IMR-90 (cell line): Measurements from ENCODE around the gene JAKMIP1. TPM values are rescaled to one million over a fixed set of nuclear protein-coding genes. Genes with fewer than 3 reads are reported as not detected.

ENCODE experiments used
- ATAC-seq: fragments of 200-7000 bp; cut with Tn5 transposase; 2 replicates; pipeline ENCODE4 v1.9.1; 2020; ENCODE audit warnings: low read depth, mild to moderate bottlenecking, moderate library complexity
- BruUV-seq: library from RNA; stranded (reverse); fragments of 400-500 nt; replicated peaks from 2 replicates; lab custom pipeline; 2021; lab: Mats Ljungman, UMichigan
- CTCF ChIA-PET: fragments of 300-600 bp; formaldehyde crosslinking; extraction: SDS; loops from one replicate; lab custom pipeline; 2021; ENCODE audit warnings: antibody characterized with exemption; lab: Yijun Ruan, JAX
- POLR2A ChIA-PET: fragments of 300-600 bp; sonication (Branson Sonifier 250); formaldehyde crosslinking; loops from one replicate; lab custom pipeline; 2022; ENCODE audit warnings: antibody characterized with exemption; ENCODE audit not compliant: unreplicated experiment; lab: Charles Lee
- DNase-seq: peaks from one replicate; pipeline ENCODE4 v3.0.0; 2013
- H2AFZ ChIP-seq: replicated peaks from 2 replicates; pipeline ENCODE3; 2013; ENCODE audit warnings: low read length, mild to moderate bottlenecking; ENCODE audit not compliant: poor library complexity
- H2AK5ac ChIP-seq: 2 replicates; pipeline ENCODE4 v1.6.1; 2013; ENCODE audit warnings: low read depth, low read length, inconsistent platforms
- H2AK9ac ChIP-seq: replicated peaks from 2 replicates; pipeline ENCODE3; 2013; ENCODE audit warnings: mild to moderate bottlenecking, low read depth, low read length, moderate library complexity; ENCODE audit not compliant: poor library complexity
- H2BK120ac ChIP-seq: 2 replicates; pipeline ENCODE4 v1.6.1; 2013; ENCODE audit warnings: low read depth, low read length, inconsistent platforms
- H2BK15ac ChIP-seq: 3 replicates; pipeline ENCODE4 v1.6.1; 2013; ENCODE audit warnings: low read depth, low read length, inconsistent platforms
- H2BK20ac ChIP-seq: 2 replicates; pipeline ENCODE4 v1.6.1; 2013; ENCODE audit warnings: low read depth, mild to moderate bottlenecking, inconsistent platforms, low read length, moderate library complexity
- H2BK5ac ChIP-seq: 2 replicates; pipeline ENCODE4 v1.6.1; 2013; ENCODE audit warnings: mild to moderate bottlenecking, low read depth, low read length, inconsistent platforms; ENCODE audit not compliant: poor library complexity, severe bottlenecking
- H3K14ac ChIP-seq: replicated peaks from 2 replicates; pipeline ENCODE4 v1.6.1; 2013; ENCODE audit warnings: low read depth, low read length, inconsistent platforms
- H3K18ac ChIP-seq: 2 replicates; pipeline ENCODE4 v1.6.1; 2013; ENCODE audit warnings: low read depth, low read length, control low read depth
- H3K23ac ChIP-seq: 2 replicates; pipeline ENCODE4 v1.6.1; 2013; ENCODE audit warnings: low read depth, low read length, inconsistent platforms
- H3K27ac ChIP-seq: 2 replicates; pipeline ENCODE4 v1.5.1; 2013; ENCODE audit warnings: mild to moderate bottlenecking, control low read depth, low read length; ENCODE audit not compliant: insufficient read depth
- H3K27me3 ChIP-seq: 2 replicates; pipeline ENCODE4 v1.6.1; 2013; ENCODE audit warnings: low read length; ENCODE audit not compliant: control insufficient read depth, insufficient read depth
- H3K36me3 ChIP-seq: 2 replicates; pipeline ENCODE4 v1.6.1; 2013; ENCODE audit warnings: low read length, mixed read lengths; ENCODE audit not compliant: control insufficient read depth, insufficient read depth
- H3K4ac ChIP-seq: 2 replicates; pipeline ENCODE4 v1.6.1; 2013; ENCODE audit warnings: low read depth, low read length, inconsistent platforms
- H3K4me1 ChIP-seq: 2 replicates; pipeline ENCODE4 v1.6.1; 2013; ENCODE audit warnings: low read length, mixed read lengths; ENCODE audit not compliant: control insufficient read depth, insufficient read depth
- H3K4me2 ChIP-seq: 2 replicates; pipeline ENCODE4 v1.6.1; 2013; ENCODE audit warnings: low read depth, mild to moderate bottlenecking, control low read depth, low read length, moderate library complexity
- H3K4me3 ChIP-seq: 2 replicates; pipeline ENCODE4 v1.5.1; 2013; ENCODE audit warnings: low read depth, mild to moderate bottlenecking, control low read depth, low read length, moderate library complexity; ENCODE audit not compliant: insufficient read depth
- H3K56ac ChIP-seq: 2 replicates; pipeline ENCODE4 v1.6.1; 2013; ENCODE audit warnings: low read length, inconsistent platforms; ENCODE audit not compliant: insufficient read depth; ENCODE audit errors: extremely low read depth
- H3K79me1 ChIP-seq, 2 experiments: 2 replicates each; pipeline ENCODE4 v1.6.1; 2013; ENCODE audit warnings: low read length in 2 of 2, inconsistent platforms in 1 of 2, low read depth in 1 of 2
- H3K9ac ChIP-seq: 2 replicates; pipeline ENCODE4 v1.6.1; 2013; ENCODE audit warnings: low read depth, low read length, control low read depth
- H3K9me1 ChIP-seq: 2 replicates; pipeline ENCODE4 v1.6.1; 2013; ENCODE audit warnings: low read length, inconsistent platforms; ENCODE audit not compliant: insufficient read depth
- H3K9me3 ChIP-seq: 2 replicates; pipeline ENCODE4 v1.6.1; 2013; ENCODE audit warnings: low read length; ENCODE audit not compliant: control insufficient read depth, insufficient read depth
- H4K20me1 ChIP-seq: 2 replicates; pipeline ENCODE4 v1.6.1; 2013; ENCODE audit warnings: low read length, inconsistent platforms; ENCODE audit not compliant: insufficient read depth
- H4K5ac ChIP-seq: 2 replicates; pipeline ENCODE4 v1.6.1; 2013; ENCODE audit warnings: mild to moderate bottlenecking, low read depth, low read length, control low read depth
- H4K8ac ChIP-seq, 2 experiments: 2 replicates each; pipeline ENCODE4 v1.6.1; 2013; ENCODE audit warnings: low read depth in 2 of 2, low read length in 2 of 2, control low read depth in 1 of 2, inconsistent platforms in 1 of 2
- H4K91ac ChIP-seq: 2 replicates; pipeline ENCODE4 v1.6.1; 2013; ENCODE audit warnings: low read depth, low read length, inconsistent platforms; ENCODE audit not compliant: insufficient read depth
- BHLHE40 ChIP-seq: fragments of 150-350 bp; IDR thresholded peaks from 2 replicates; pipeline ENCODE4 v1.6.1; 2016; ENCODE audit warnings: mild to moderate bottlenecking, low read depth, low read length
- CEBPB ChIP-seq: IDR thresholded peaks from 2 replicates; pipeline ENCODE4 v1.6.1; 2012; ENCODE audit warnings: low read depth, low read length, improper control_type of control experiment
- CHD1 ChIP-seq: IDR thresholded peaks from 2 replicates; pipeline ENCODE4 v1.6.1; 2012; ENCODE audit warnings: low read depth, low read length, improper control_type of control experiment
- FOS ChIP-seq: fragments of 150-350 bp; IDR thresholded peaks from 2 replicates; pipeline ENCODE4 v1.6.1; 2016; ENCODE audit warnings: low read depth, low read length
- MAZ ChIP-seq: IDR thresholded peaks from 2 replicates; pipeline ENCODE4 v1.6.1; 2012; ENCODE audit warnings: low read depth, mild to moderate bottlenecking, low read length, improper control_type of control experiment, moderate library complexity, borderline replicate concordance
- MXI1 ChIP-seq: IDR thresholded peaks from 2 replicates; pipeline ENCODE4 v1.6.1; 2012; ENCODE audit warnings: low read depth, mild to moderate bottlenecking, low read length, moderate library complexity, borderline replicate concordance
- NFE2L2 ChIP-seq: fragments of 150-350 bp; IDR thresholded peaks from 2 replicates; pipeline ENCODE4 v1.6.1; 2016; ENCODE audit warnings: low read depth, mild to moderate bottlenecking, low read length
- POLR2A ChIP-seq: IDR thresholded peaks from 2 replicates; pipeline ENCODE4 v1.6.1; 2012; ENCODE audit warnings: mild to moderate bottlenecking, low read depth, low read length
- RCOR1 ChIP-seq: IDR thresholded peaks from 2 replicates; pipeline ENCODE4 v1.6.1; 2012; ENCODE audit warnings: mild to moderate bottlenecking, low read length, improper control_type of control experiment; ENCODE audit not compliant: insufficient replicate concordance
- RFX5 ChIP-seq: IDR thresholded peaks from 2 replicates; pipeline ENCODE4 v1.8.0; 2012; ENCODE audit warnings: low read depth, mild to moderate bottlenecking, low read length, moderate library complexity
- SMC3 ChIP-seq: fragments of 150-350 bp; IDR thresholded peaks from 2 replicates; pipeline ENCODE4 v1.6.1; 2016; ENCODE audit warnings: low read depth, mild to moderate bottlenecking, antibody characterized with exemption, low read length, moderate library complexity
- WGBS, 2 experiments: methylation state at CpG; one replicate each; pipeline versions ENCODE4 v1.1.5 to v1.1.7; 2013; ENCODE audit warnings: missing lambda C conversion rate in 2 of 2; ENCODE audit not compliant: insufficient read length in 1 of 2; ENCODE audit errors: extremely low coverage in 2 of 2; 5-methylcytosine and 5-hydroxymethylcytosine counted together
- dilution Hi-C: fragments of 300-500 bp; cut with HindIII; formaldehyde crosslinking; loops from one replicate; pipeline ENCODE4 v1.14.3; 2018; ENCODE audit warnings: low sequenced_read_pairs; ENCODE audit not compliant: unreplicated experiment
- in situ Hi-C: fragments of 300-500 bp; cut with MboI; formaldehyde crosslinking; loops from 3 replicates; pipeline ENCODE4 v1.14.3; 2019; ENCODE audit warnings: low sequenced_read_pairs, inconsistent platforms, mixed read lengths
- intact Hi-C: fragments of 100-400 bp; cut with micrococcal nuclease; formaldehyde crosslinking; loops from 2 replicates; pipeline ENCODE4 v1.10.0; 2022
- polyA plus RNA-seq, 3 experiments: library from polyadenylated mRNA; depleted of rRNA; stranded (reverse); fragments of >200 nt; gene quantifications; 2 replicates each; pipeline ENCODE4 v1.2.3, GENCODE V29; 2012; ENCODE audit warnings: low replicate concordance in 1 of 3
- total RNA-seq: library from RNA; depleted of rRNA; stranded (reverse); fragments of >200 nt; gene quantifications from 2 replicates; pipeline ENCODE4 v1.2.3, GENCODE V29; 2012
- TF ChIP-seq, protein P1 (sequence below): fragments of 150-350 bp; IDR thresholded peaks from 2 replicates; pipeline ENCODE4 v1.6.1; 2017; ENCODE audit warnings: mild to moderate bottlenecking, antibody characterized with exemption, low read length, low read depth
- TF ChIP-seq, protein P2 (sequence below): conservative IDR thresholded peaks from 2 replicates; pipeline ENCODE4 v1.5.1; 2012; ENCODE audit warnings: mild to moderate bottlenecking, low read depth, low read length, improper control_type of control experiment
- TF ChIP-seq, protein P3 (sequence below): fragments of 150-350 bp; IDR thresholded peaks from 2 replicates; pipeline ENCODE4 v1.6.1; 2016; ENCODE audit warnings: low read depth, mild to moderate bottlenecking, low read length, moderate library complexity, borderline replicate concordance

Gene JAKMIP1
- total and polyA plus RNA-seq, 2 of the 4 experiments (the other 2 are of a cell fraction), result not detected

DNA sequence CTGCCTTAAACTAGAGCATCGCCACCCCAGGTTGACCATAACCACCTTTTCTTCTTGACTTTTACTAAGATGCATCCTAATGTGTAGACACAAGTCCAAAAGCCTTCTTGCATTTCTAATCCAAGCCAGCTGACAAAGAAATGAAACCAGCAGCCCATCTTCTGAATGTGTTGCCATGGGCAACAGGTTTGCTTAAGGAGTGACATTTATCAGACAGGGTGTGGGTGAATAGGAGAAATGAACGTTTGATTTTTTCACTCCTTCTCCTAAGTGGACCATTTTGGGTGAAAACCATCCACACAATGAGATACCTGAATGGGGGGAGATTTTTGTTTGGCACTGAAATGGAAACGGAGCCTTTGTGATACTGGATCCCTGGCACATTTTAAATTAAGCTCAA is 109.4 kb downstream of the JAKMIP1 start:
- Histone ChIP-seq H2AK9ac (no peak overlapping the region), H3K9ac (no peak overlapping the region), H2BK15ac (no peak overlapping the region), H2BK5ac (no peak overlapping the region), H3K14ac (no peak overlapping the region), H3K79me1 (no peaks in the 10 kb centered on the region), H2AK5ac (no peak overlapping the region), H3K9me1 (no peaks in the 10 kb centered on the region), H2BK120ac (no peak overlapping the region), H4K8ac (no peak overlapping the region), H3K18ac (no peak overlapping the region), H3K4me2 (no peak overlapping the region), H2BK20ac (no peak overlapping the region), H3K56ac (no peak overlapping the region), H3K4ac (no peak overlapping the region), H3K4me3 (no peak overlapping the region), H3K27me3 (no peaks in the 10 kb centered on the region), H4K91ac (no peak overlapping the region), H4K5ac (no peak overlapping the region), H3K9me3 (no peaks in the 10 kb centered on the region), H3K27ac (no peak overlapping the region), H2AFZ (no peak overlapping the region), H3K4me1 (no peaks in the 10 kb centered on the region), H4K20me1 (no peaks in the 10 kb centered on the region), H3K23ac (no peak overlapping the region), H3K36me3 (no peaks in the 10 kb centered on the region)
- in situ Hi-C loops (no loop called here), dilution Hi-C loops (no loop called here), intact Hi-C loops (no loop called here)
- TF ChIP-seq NFE2L2, result no peak
- TF ChIP-seq POLR2A, result no peak
- TF ChIP-seq FOS, result no peak
- no peak for TF ChIP-seq MAZ
- TF ChIP-seq, protein P1, sequence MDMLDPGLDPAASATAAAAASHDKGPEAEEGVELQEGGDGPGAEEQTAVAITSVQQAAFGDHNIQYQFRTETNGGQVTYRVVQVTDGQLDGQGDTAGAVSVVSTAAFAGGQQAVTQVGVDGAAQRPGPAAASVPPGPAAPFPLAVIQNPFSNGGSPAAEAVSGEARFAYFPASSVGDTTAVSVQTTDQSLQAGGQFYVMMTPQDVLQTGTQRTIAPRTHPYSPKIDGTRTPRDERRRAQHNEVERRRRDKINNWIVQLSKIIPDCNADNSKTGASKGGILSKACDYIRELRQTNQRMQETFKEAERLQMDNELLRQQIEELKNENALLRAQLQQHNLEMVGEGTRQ, result no peak
- no peak for TF ChIP-seq MXI1
- TF ChIP-seq, protein P2, sequence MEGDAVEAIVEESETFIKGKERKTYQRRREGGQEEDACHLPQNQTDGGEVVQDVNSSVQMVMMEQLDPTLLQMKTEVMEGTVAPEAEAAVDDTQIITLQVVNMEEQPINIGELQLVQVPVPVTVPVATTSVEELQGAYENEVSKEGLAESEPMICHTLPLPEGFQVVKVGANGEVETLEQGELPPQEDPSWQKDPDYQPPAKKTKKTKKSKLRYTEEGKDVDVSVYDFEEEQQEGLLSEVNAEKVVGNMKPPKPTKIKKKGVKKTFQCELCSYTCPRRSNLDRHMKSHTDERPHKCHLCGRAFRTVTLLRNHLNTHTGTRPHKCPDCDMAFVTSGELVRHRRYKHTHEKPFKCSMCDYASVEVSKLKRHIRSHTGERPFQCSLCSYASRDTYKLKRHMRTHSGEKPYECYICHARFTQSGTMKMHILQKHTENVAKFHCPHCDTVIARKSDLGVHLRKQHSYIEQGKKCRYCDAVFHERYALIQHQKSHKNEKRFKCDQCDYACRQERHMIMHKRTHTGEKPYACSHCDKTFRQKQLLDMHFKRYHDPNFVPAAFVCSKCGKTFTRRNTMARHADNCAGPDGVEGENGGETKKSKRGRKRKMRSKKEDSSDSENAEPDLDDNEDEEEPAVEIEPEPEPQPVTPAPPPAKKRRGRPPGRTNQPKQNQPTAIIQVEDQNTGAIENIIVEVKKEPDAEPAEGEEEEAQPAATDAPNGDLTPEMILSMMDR, result no peak
- TF ChIP-seq CEBPB, result no peak
- no peak for TF ChIP-seq RFX5
- TF ChIP-seq, protein P3, sequence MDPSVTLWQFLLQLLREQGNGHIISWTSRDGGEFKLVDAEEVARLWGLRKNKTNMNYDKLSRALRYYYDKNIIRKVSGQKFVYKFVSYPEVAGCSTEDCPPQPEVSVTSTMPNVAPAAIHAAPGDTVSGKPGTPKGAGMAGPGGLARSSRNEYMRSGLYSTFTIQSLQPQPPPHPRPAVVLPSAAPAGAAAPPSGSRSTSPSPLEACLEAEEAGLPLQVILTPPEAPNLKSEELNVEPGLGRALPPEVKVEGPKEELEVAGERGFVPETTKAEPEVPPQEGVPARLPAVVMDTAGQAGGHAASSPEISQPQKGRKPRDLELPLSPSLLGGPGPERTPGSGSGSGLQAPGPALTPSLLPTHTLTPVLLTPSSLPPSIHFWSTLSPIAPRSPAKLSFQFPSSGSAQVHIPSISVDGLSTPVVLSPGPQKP, result no peak
- no peak for TF ChIP-seq CHD1
- no peak for TF ChIP-seq SMC3
- TF ChIP-seq BHLHE40, result no peak
- no peak for TF ChIP-seq RCOR1
- no CpG with 5 or more reads among the region's 3 CpGs for WGBS, 2 experiments
- ATAC-seq (no peak), DNase-seq (no peak)
- ChIA-PET CTCF (no interaction called here), POLR2A (no interaction called here)
- BruUV-seq, result no TSS peak
